ENCODE data around the gene ZMYM2.

GRCh38 chr13:20024702-20025101 is 66.2 kb downstream of the ZMYM2 start:
- TF ChIP-seq CTCF (IDR thresholded peaks at IDR 0.05) (no peak), POLR2A (IDR thresholded peaks at IDR 0.05) (no peak)
